ENCODE data around the gene ZMYND19.

- TF ChIP-seq GATA2 (IDR thresholded peaks at IDR 0.05; ENCODE audit: low read depth, low read length) (no peak; the same call in 1 of the 2 replicates), GATA3 (IDR thresholded peaks at IDR 0.05; ENCODE audit: low read depth, low read length) (no peak)
Observed at GRCh38 chr9:137618105-137619067, 28.1 kb upstream of the ZMYND19 start, which contains the start of gene EHMT1.

Measured in SH-SY5Y (cell line).